H1 (cell line): ENCODE results near the gene VSTM2B. TPM values are rescaled to one million over a fixed set of nuclear protein-coding genes. Genes with fewer than 3 reads are reported as not detected.

Experiments used
- CTCF ChIA-PET: fragments of 300-600 bp; sonication (Branson Sonifier 250); formaldehyde crosslinking; loops from one replicate; lab custom pipeline; 2021; ENCODE audit not compliant: partially characterized antibody; lab: Charles Lee
- POLR2A ChIA-PET: fragments of 300-600 bp; sonication (Branson Sonifier 250); formaldehyde crosslinking; loops from one replicate; lab custom pipeline; 2021; ENCODE audit warnings: inconsistent platforms; ENCODE audit not compliant: partially characterized antibody; lab: Charles Lee
- DNase-seq, 2 experiments: peaks; one replicate each; pipeline versions ENCODE4 v3.0.0 to v3.0.0-alpha.2; 2010 to 2022; ENCODE audit warnings: low spot score in 2 of 2, low read depth in 1 of 2, mixed read lengths in 1 of 2
- FAIRE-seq: peaks from 2 replicates; lab custom pipeline; 2011; peaks lifted over from hg19 to GRCh38; lab: Jason Lieb, UNC
- H2AFZ ChIP-seq: 2 replicates; pipeline ENCODE4 v1.8.1; 2012; ENCODE audit warnings: low read length, inconsistent platforms
- H2AK5ac ChIP-seq: 2 replicates; pipeline ENCODE4 v1.6.1; 2013; ENCODE audit warnings: low read depth, low read length
- H2BK120ac ChIP-seq: replicated peaks from 2 replicates; pipeline ENCODE3; 2013; ENCODE audit warnings: low read depth, low read length, inconsistent platforms
- H2BK12ac ChIP-seq: 2 replicates; pipeline ENCODE4 v1.6.1; 2013; ENCODE audit warnings: low read depth, low read length
- H2BK15ac ChIP-seq: 2 replicates; pipeline ENCODE4 v1.6.1; 2013; ENCODE audit warnings: low read length
- H2BK20ac ChIP-seq: 2 replicates; pipeline ENCODE4 v1.6.1; 2013; ENCODE audit warnings: low read length
- H2BK5ac ChIP-seq: 2 replicates; pipeline ENCODE4 v1.6.1; 2013; ENCODE audit warnings: low read depth, low read length
- H3K14ac ChIP-seq: 2 replicates; pipeline ENCODE4 v1.6.1; 2013; ENCODE audit warnings: inconsistent platforms; ENCODE audit not compliant: insufficient read length
- H3K18ac ChIP-seq: 2 replicates; pipeline ENCODE4 v1.6.1; 2013; ENCODE audit warnings: low read length; ENCODE audit errors: extremely low read depth
- H3K23ac ChIP-seq: 2 replicates; pipeline ENCODE4 v1.6.1; 2013; ENCODE audit warnings: inconsistent platforms; ENCODE audit not compliant: insufficient read length
- H3K23me2 ChIP-seq: 2 replicates; pipeline ENCODE4 v1.6.1; 2013; ENCODE audit warnings: low read depth, low read length
- H3K27ac ChIP-seq: 2 replicates; pipeline ENCODE4 v1.6.1; 2011; ENCODE audit warnings: low read depth, low read length, inconsistent platforms
- H3K27me3 ChIP-seq, 4 experiments: replicated peaks in 1 of 4; 1 replicate in 1 of 4; 2 replicates in 3 of 4; pipeline versions ENCODE4 v1.6.1 to v1.8.1; 2011 to 2013; ENCODE audit warnings: low read length in 3 of 4, mild to moderate bottlenecking in 3 of 4, inconsistent platforms in 2 of 4, mixed read lengths in 2 of 4, moderate library complexity in 1 of 4; ENCODE audit not compliant: control insufficient read depth in 3 of 4, insufficient read depth in 3 of 4; ENCODE audit errors: extremely low read depth in 1 of 4
- H3K36me3 ChIP-seq, 4 experiments: 2 replicates each; pipeline versions ENCODE4 v1.6.1 to v1.8.1; 2011 to 2013; ENCODE audit warnings: mild to moderate bottlenecking in 4 of 4, low read length in 3 of 4, moderate library complexity in 2 of 4, control low read depth in 1 of 4, inconsistent platforms in 1 of 4; ENCODE audit not compliant: insufficient read depth in 4 of 4, control insufficient read depth in 2 of 4
- H3K4ac ChIP-seq: replicated peaks from 2 replicates; pipeline ENCODE3; 2013; ENCODE audit warnings: low read length, low read depth, mixed read lengths, inconsistent platforms; ENCODE audit not compliant: insufficient read length
- H3K4me1 ChIP-seq, 4 experiments: replicated peaks in 1 of 4; 1 replicate in 1 of 4; 2 replicates in 3 of 4; pipeline versions ENCODE4 v1.6.1 to v1.8.1; 2011 to 2013; ENCODE audit warnings: low read length in 3 of 4, inconsistent platforms in 2 of 4, mixed read lengths in 1 of 4; ENCODE audit not compliant: insufficient read depth in 4 of 4, control insufficient read depth in 3 of 4
- H3K4me2 ChIP-seq, 2 experiments: 2 replicates each; pipeline versions ENCODE4 v1.6.1 to v1.8.1; 2011 to 2013; ENCODE audit warnings: low read depth in 2 of 2, low read length in 2 of 2, control low read depth in 1 of 2, inconsistent platforms in 1 of 2, mild to moderate bottlenecking in 1 of 2; ENCODE audit not compliant: insufficient read depth in 1 of 2
- H3K4me3 ChIP-seq, 4 experiments: fragments of 200-600, 300-600 bp in 1 of 4; sonication (generic), shearing (Covaris generic), sonication (Bioruptor Twin) in 1 of 4; 2 replicates each; pipeline versions ENCODE4 v1.5.1 to v1.8.1; 2011 to 2016; ENCODE audit warnings: low read length in 4 of 4, low read depth in 3 of 4, control low read depth in 2 of 4, inconsistent platforms in 2 of 4, mild to moderate bottlenecking in 2 of 4, mixed read lengths in 1 of 4, moderate library complexity in 1 of 4; ENCODE audit not compliant: insufficient read depth in 2 of 4; ENCODE audit errors: extremely low read depth in 1 of 4
- H3K56ac ChIP-seq: replicated peaks from 2 replicates; pipeline ENCODE3; 2013; ENCODE audit warnings: low read depth, mild to moderate bottlenecking, mixed read lengths, low read length, inconsistent platforms; ENCODE audit not compliant: insufficient read length
- H3K79me1 ChIP-seq: 2 replicates; pipeline ENCODE4 v1.6.1; 2013; ENCODE audit warnings: low read depth, low read length, control low read depth
- H3K79me2 ChIP-seq, 2 experiments: 2 replicates each; pipeline versions ENCODE4 v1.6.1 to v1.8.1; 2012 to 2013; ENCODE audit warnings: low read length in 2 of 2, mild to moderate bottlenecking in 2 of 2, inconsistent platforms in 1 of 2; ENCODE audit not compliant: insufficient read depth in 2 of 2, control insufficient read depth in 1 of 2
- H3K9ac ChIP-seq, 4 experiments: replicated peaks in 1 of 4; 1 replicate in 1 of 4; 2 replicates in 3 of 4; pipeline versions ENCODE4 v1.6.1 to v1.8.1; 2011 to 2013; ENCODE audit warnings: low read depth in 3 of 4, low read length in 3 of 4, control low read depth in 2 of 4, mild to moderate bottlenecking in 2 of 4, moderate library complexity in 2 of 4, inconsistent platforms in 1 of 4; ENCODE audit errors: extremely low read depth in 1 of 4
- H3K9me3 ChIP-seq, 2 experiments: 2 replicates each; pipeline versions ENCODE4 v1.6.1 to v1.8.1; 2012 to 2013; ENCODE audit warnings: mild to moderate bottlenecking in 2 of 2, moderate library complexity in 2 of 2, control low read depth in 1 of 2, inconsistent platforms in 1 of 2, low read depth in 1 of 2, low read length in 1 of 2, mixed read lengths in 1 of 2; ENCODE audit not compliant: insufficient read depth in 2 of 2
- H4K20me1 ChIP-seq, 2 experiments: replicated peaks in 1 of 2; 2 replicates each; pipeline versions ENCODE3 to v1.8.1; 2011 to 2013; ENCODE audit warnings: inconsistent platforms in 2 of 2, low read length in 2 of 2, mild to moderate bottlenecking in 1 of 2; ENCODE audit not compliant: insufficient read depth in 2 of 2, control insufficient read depth in 1 of 2
- H4K5ac ChIP-seq: 2 replicates; pipeline ENCODE4 v1.6.1; 2013; ENCODE audit warnings: low read length, low read depth, mixed read lengths, inconsistent platforms; ENCODE audit not compliant: insufficient read length
- H4K8ac ChIP-seq: 2 replicates; pipeline ENCODE4 v1.8.0; 2013; ENCODE audit warnings: mild to moderate bottlenecking, moderate library complexity, low read length, inconsistent platforms; ENCODE audit not compliant: insufficient read depth; ENCODE audit errors: extremely low read depth
- H4K91ac ChIP-seq: replicated peaks from 2 replicates; pipeline ENCODE3; 2013; ENCODE audit warnings: low read length, mixed read lengths, inconsistent platforms; ENCODE audit not compliant: insufficient read length
- BRCA1 ChIP-seq: IDR thresholded peaks from 2 replicates; pipeline ENCODE4 v1.6.1; 2012; ENCODE audit warnings: low read depth, low read length, improper control_type of control experiment
- JUND ChIP-seq: IDR thresholded peaks from 2 replicates; pipeline ENCODE4 v1.6.1; 2011; ENCODE audit warnings: mild to moderate bottlenecking, improper control_type of control experiment, low read length
- NRF1 ChIP-seq: IDR thresholded peaks from 2 replicates; pipeline ENCODE4 v1.6.1; 2011; ENCODE audit warnings: mild to moderate bottlenecking, low read depth, low read length, improper control_type of control experiment
- whole genome bisulfite sequencing, 2 experiments: shearing (Covaris generic) in 1 of 2; methylation state at CpG; one replicate each; pipeline versions ENCODE4 v1.1.6 to v1.1.7; 2013 to 2015; ENCODE audit warnings: low lambda C conversion rate in 2 of 2, mixed read lengths in 2 of 2, inconsistent platforms in 1 of 2, low coverage in 1 of 2, missing lambda C conversion rate in 1 of 2; ENCODE audit not compliant: insufficient replicate concordance in 2 of 2, insufficient coverage in 1 of 2, insufficient read length in 1 of 2; ENCODE audit errors: extremely low coverage in 1 of 2, missing lambda C conversion rate in 1 of 2; 5-methylcytosine and 5-hydroxymethylcytosine counted together
- polyA plus RNA-seq, 7 experiments: library from polyadenylated mRNA; depleted of rRNA in 3 of 7; stranded (reverse) in 5 of 7; unstranded in 2 of 7; fragments of >200 nt in 5 of 7; fragments of 200-250 nt in 2 of 7; gene quantifications; 1 replicate in 5 of 7; 2 replicates in 1 of 7; 4 replicates in 1 of 7; pipeline versions ENCODE4 v1.2.1 to v1.2.3, GENCODE V29; 2011 to 2013; ENCODE audit warnings: missing spikeins in 2 of 7, mixed read lengths in 2 of 7
- total RNA-seq: library from RNA; stranded (reverse); fragmentation: NEBNext Ultra II Directional; extraction: Animal tissue kit (Norgen Biotek cat#: 25700); gene quantifications from 2 replicates; pipeline ENCODE4 v1.2.1, GENCODE V29; 2021

Gene VSTM2B
- total and polyA plus RNA-seq, 2 of the 8 experiments (the other 6 are each of a cell fraction or from before 2014, with no cell fraction given): 0.82 to 1.5 TPM

DNA sequence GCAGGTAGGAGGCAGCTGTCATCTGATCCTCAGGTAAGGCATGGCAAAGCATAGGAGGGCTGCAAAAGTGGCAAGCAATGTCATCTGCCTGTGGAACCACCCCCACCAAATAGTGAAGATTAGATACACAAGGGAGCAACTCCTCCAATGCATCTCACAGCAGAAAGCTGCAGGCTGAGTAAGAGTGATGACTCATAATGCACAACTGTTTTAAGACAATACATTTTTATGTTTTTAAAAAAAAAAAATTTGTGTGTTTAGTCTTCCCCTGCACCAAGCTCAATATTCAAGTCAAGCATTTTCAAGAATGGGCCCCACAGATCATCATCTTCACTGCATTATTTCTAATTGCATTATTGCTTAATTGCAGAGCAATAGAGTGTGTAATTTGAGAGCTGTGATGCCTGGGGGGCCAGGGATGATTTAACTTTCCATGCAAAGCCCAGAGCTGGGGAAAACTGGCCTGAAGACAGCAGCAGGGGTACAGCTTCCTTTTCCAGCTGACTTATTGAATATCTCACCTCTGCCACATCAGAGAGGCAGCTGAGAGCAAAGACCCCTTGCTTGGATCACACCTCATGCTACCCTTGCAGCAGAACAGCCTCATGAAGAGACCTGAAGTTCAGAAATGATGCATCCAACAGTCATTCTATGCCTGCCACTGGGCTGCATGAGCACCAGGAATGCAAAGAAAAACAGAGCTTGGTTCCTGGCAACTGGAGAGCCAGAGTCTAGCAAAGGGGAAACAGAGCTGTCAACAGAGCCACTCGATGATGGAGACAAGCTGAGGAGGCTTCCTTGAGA, 57.6 kb downstream of the VSTM2B start:
- Histone ChIP-seq H3K36me3 (no peaks in the 10 kb centered on the region), H3K4me1 (no peaks in the 10 kb centered on the region), H3K4me3 (no peak overlapping the region), H3K23me2 (no peaks in the 10 kb centered on the region), H2AK5ac (no peak overlapping the region; the same call in 1 of the 2 replicates), H2BK12ac (no peak overlapping the region), H3K27ac (no peak overlapping the region), H4K8ac (no peak overlapping the region), H4K5ac (no peak overlapping the region), H2BK120ac (no peak overlapping the region), H3K14ac (no peak overlapping the region), H2BK5ac (no peak overlapping the region), H2BK15ac (no peak overlapping the region), H3K4ac (no peak overlapping the region), H4K91ac (no peak overlapping the region), H3K27me3 (no peaks in the 10 kb centered on the region), H2BK20ac (no peak overlapping the region), H3K18ac (no peak overlapping the region), H3K9ac (no peak overlapping the region), H3K9me3 (no peaks in the 10 kb centered on the region), H4K20me1 (peaks cover 0 to 2% of the 10 kb centered on the region in 2 experiments), H3K23ac (no peak overlapping the region), H3K56ac (no peak overlapping the region), H2AFZ (no peak overlapping the region), H3K79me2 (no peaks in the 10 kb centered on the region), H3K4me2 (no peak overlapping the region), H3K79me1 (no peaks in the 10 kb centered on the region)
- 85% methylated on average over 1 of the region's 1 CpG; no CpG with 5 or more reads in 1 of the 2 experiments for WGBS, 2 experiments
- ChIA-PET POLR2A (no interaction called here), CTCF (interaction anchor here (0.5 to 1.9 kb wide), 6 partner anchors 27 to 617 kb away, joined by 3 to 5 read pairs (median 4); partner anchors contain the start of gene C19orf12)
- FAIRE-seq (no peak), DNase-seq (no peak)
- TF ChIP-seq BRCA1 (no peak), NRF1 (no peak), JUND (no peak)
